ENCODE measurements around the gene OR2A12. TPM values are rescaled to one million over a fixed set of nuclear protein-coding genes. Genes with fewer than 3 reads are reported as not detected.
"Not testable (repeated sequence)": the region's sequence is repeated elsewhere in the genome, so short reads cannot be mapped to it uniquely, and the experiment has no call there.

OR2A12 gene
- total RNA-seq, 1 donor from 2014 or later = not detected

- DNase-seq = no peak
Measured at GRCh38 chr7:144122876-144123275, 36.8 kb downstream of the OR2A12 start, which contains the start of gene OR2A14. TSS of gene OR2A14 (plus strand) at chr7:144123176. CDS start at chr7:144129113, 5,937 bp downstream.

DNA sequence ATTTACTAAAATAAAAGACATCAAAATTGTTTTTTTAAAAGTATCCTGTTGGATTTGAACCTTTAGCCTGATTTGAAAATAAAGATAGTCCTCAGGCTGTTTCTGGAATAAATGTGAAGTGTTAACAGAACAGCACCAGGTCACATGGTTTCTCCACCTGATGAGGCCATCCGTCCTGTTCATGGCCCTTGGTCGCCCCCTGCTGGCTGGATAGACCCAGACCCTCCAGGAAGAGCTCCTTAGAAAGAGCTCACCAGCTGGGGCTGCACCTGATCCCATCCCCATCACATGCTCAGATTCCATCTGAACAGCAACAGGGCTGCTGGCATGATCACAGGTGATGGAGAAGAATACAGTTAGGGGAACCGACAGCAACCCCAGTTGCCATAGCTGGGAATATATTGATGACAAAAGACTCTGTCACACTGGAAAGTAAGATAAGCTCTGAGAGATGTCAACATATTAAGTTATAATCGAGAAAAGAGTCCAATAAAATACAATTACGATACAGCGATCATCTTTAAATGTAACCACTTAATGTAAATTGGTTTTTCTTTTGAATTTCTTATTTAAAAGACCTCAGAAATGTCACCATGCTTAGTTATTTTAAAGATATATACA, 41.7 kb downstream of the OR2A12 start:
- peak; percentile 53 for DNase-seq

GRCh38 chr7:144129601-144130000, 43.5 kb downstream of the OR2A12 start:
- DNase-seq = not testable (repeated sequence)

GRCh38 chr7:144130730-144131129, 44.7 kb downstream of the OR2A12 start:
- DNase-seq = no peak

GRCh38 chr7:144132262-144132661, 46.2 kb downstream of the OR2A12 start:
- no peak for DNase-seq

- no peak for DNase-seq
Measured at GRCh38 chr7:144133307-144133706, 47.2 kb downstream of the OR2A12 start.

GRCh38 chr7:144134116-144134515, 48.0 kb downstream of the OR2A12 start:
- DNase-seq = no peak

GRCh38 chr7:144137501-144137900, 51.4 kb downstream of the OR2A12 start:
- no peak for DNase-seq

DNA sequence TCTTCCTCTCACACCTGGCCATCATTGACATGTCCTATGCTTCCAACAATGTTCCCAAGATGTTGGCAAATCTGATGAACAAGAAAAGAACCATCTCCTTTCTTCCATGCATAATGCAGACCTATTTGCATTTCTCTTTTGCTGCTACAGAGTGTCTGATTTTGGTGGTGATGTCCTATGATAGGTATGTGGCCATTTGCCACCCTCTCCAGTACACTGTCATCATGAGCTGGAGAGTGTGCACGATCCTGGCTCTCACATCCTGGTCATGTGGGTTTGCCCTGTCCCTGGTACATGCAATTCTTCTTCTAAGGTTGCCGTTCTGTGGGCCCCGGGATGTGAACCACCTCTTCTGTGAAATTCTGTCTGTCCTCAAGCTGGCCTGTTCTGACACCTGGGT, 56.1 kb downstream of the OR2A12 start:
- DNase-seq = no peak

DNA sequence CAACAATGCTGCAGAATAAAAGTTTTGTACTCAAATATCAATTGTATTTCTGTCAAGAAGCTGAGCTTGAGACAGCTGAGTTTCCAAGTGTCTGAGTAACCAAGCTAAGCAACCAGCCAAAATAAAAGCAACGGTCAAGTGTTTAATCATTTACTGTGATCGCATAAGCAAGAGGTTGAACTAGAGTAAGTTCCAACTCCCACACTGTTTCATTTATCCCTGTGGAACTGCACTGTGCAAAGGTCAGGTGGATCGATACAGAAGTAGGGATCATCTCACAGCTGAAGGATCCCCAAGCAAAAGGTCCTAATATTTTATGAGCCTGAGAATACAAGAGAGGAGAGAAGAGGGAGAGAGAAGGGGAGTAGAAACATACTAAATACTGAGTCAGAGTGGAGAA, 58.3 kb downstream of the OR2A12 start:
- no peak for DNase-seq

- DNase-seq = no peak
Measured at GRCh38 chr7:144148224-144148827, 62.2 kb downstream of the OR2A12 start.

Small RNA genes within 50 kb of the gene (small RNA-seq; reads per million reads assigned to genes)
- gene OR2A41P (ENCODE audit: low replicate concordance) = not detected

Other genes starting within 250 kb of the OR2A12 start
- gene TCAF1, start 184.1 kb upstream of the OR2A12 start, total RNA-seq = 59.4 TPM
- gene OR2F2, start 151.0 kb upstream of the OR2A12 start, total RNA-seq = not detected
- gene OR2F1, start 131.4 kb upstream of the OR2A12 start, total RNA-seq = not detected
- gene OR6B1, start 86.0 kb upstream of the OR2A12 start, total RNA-seq = not detected
- gene OR2A5, start 37.3 kb upstream of the OR2A12 start, total RNA-seq = not detected
- not detected for gene OR2A25, start 16.5 kb upstream of the OR2A12 start, total RNA-seq
- not detected for gene OR2A2, start 23.3 kb downstream of the OR2A12 start, total RNA-seq
- gene OR2A14, start 36.9 kb downstream of the OR2A12 start, total RNA-seq = not detected
- gene CTAGE4, start 97.2 kb downstream of the OR2A12 start, total RNA-seq = 9.1 TPM
- 10.3 TPM for gene ARHGEF35, start 109.6 kb downstream of the OR2A12 start, total RNA-seq
- gene OR2A42, start 153.3 kb downstream of the OR2A12 start, total RNA-seq = 0.10 TPM
- gene OR2A7, start 178.5 kb downstream of the OR2A12 start, total RNA-seq = 12.5 TPM
- gene CTAGE8, start 183.0 kb downstream of the OR2A12 start, total RNA-seq = 5.3 TPM
- 0.20 TPM for gene OR2A1, start 226.1 kb downstream of the OR2A12 start, total RNA-seq